NCI-H748 treated with DMSO at 0.1 percent for 48 hours (cell line): Measurements from ENCODE around the gene TACO1.

ENCODE experiments used
- DNase-seq: peaks from one replicate; lab custom pipeline; 2025; lab: John Stamatoyannopoulos, UW

Gene TACO1

DNA sequence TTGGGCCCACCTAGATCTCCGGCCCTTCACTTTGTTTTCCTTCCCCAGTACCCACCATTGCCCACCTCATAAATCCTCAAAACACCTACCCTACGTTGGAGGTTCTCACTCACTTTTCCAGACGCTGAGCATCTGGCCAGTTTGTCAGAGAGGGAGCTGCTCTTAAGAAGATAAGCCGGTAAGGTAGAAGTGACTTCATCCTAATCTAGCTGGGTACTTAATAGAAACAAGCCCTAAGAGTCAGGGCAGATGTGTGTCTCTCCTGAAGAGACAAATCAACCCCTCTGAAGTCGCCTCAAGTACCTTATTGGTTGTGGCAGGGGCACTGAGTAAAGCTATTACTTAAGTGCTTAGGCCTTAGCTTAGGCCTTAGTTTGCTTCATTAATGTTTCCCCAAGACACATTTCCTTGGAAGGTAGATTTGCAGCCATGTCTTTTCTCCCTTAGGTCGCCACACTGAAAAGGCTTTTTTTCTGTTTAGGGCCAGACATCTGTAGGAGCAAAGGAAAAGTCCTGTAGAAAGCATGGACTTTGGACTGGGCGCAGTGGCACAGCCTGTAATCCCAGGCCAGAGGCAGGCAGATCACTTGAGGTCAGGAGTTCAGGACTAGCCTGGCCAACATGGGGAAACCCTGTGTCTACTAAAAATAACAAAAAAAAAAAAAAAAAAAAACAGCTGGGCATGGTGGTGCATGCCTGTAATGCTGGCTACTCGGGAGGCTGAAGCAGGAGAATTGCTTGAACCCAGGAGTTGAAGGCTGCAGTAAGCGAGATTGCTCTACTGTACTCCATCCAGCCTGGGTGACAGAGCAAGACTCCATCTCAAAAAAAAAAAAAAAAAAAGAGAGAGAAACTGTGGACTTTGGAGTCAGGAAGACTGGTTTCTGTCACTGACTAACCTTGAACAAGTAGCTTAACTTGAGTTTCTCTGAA lies 1.0 kb downstream of the TACO1 start:
- DNase-seq, result no peak

DNA sequence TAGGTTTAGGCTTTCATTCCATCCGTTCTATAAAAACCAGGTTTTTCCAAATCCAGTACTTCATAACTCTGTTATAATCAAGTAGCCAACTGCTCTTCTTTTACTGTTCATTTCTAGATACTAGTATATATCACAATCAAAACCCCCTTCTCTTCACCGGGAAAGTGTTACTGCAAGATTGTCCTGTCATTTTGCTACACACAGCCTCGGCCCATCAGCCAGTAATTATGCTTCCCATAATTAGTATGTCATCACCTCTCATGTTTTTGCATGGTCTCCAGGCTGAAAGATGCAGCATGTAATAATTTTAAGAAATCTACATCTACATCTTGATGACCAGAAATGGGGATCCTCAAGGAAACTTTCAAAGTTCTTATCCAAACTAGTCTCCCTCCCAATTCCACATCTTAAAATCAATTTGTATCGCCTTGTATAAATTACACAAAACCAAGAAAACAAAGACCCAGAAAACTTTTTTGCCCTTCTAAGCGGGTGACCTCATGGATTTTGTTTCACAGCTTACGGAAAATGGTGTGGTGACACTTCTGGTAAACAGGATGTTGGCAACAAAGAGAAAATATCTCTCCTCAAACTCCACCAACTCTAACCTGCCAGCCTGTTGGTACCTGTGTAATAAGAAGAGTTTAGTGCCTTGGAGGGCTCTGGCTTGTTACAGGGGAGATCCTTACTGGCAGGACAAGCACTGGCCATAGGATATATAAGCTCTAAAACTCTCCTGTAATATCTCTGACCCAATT lies 9.3 kb downstream of the TACO1 start:
- DNase-seq, result no peak

DNA sequence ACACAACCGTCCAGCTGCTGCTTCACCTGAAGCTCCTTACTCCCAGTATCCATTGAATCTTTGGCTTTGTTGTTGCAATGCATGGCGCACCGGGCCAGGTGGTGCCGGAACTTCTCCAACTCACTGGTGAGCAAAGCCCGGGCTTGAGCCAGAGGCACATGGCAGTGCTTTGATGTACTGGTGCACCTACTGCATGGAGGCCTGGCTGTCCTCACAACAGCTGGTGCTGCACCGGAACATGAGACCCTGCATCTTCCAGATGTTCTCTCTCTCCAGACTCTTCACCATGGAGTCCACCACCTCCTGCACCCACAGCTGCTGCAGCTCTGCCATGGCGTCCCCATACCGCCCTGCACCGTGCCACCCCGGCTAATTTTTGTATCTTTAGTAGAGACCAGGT lies 10.2 kb downstream of the TACO1 start:
- DNase-seq, result no peak

DNA sequence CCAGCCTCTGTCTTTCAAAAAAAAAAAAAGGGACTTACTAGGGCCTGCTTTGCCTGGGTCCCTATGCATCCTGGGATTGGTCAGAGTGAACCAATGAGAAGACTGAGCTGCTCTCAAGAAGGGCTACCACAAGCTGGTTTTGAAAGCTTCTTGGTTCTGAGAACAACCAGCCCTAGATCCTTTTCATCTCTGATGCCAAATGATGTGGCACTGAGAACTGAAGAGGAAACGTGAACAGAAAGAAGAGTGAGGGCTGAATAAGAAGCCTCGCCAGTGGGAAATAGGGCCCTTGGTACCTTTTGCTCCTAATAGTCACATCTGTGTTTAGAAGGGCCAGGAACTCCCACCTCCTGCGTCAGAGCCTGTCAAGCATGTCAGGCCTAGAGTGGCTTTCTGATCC lies 10.7 kb downstream of the TACO1 start:
- DNase-seq, result no peak

DNA sequence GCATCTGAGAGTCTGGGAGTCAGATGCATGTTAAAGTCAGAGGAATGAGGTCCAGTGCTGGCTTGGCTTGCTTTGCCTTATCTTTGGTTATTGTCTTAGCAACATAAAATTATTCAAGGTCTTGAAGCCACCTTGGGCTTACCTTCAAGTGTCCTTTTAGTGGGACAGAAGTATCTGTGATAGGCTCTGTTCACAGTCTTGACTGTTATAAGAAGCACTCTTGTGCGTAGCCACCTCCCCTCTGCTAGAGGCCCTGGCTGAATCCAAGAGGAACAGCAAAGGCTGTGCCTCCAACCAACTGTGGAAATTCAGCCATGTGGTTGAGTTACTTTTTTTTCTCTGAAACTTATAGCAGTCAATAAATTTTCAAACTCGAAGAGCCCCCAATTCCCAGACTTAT lies 13.0 kb downstream of the TACO1 start:
- DNase-seq, result no peak

DNA sequence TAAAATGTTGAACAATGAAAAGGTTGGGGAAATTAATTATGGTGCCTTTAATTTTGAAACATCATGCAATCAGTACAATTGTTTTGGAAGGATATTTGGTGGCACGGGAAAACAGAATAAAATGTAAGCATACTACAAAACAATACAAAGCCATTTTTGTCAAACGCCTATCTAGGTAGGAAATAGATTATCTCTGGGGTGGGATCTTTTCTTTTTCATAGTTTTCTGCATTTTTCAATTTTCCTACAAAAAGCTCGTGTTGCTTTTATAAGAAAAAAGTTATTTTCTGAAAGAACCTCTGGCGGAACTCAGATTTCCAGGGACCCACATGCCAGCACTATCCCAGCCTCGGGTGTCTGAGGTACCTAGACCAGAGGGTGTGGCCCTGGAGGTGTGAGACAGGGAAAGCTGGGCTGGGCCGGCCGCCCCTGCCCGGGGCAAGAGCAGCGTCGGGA lies 20.6 kb downstream of the TACO1 start:
- DNase-seq, result no peak

DNA sequence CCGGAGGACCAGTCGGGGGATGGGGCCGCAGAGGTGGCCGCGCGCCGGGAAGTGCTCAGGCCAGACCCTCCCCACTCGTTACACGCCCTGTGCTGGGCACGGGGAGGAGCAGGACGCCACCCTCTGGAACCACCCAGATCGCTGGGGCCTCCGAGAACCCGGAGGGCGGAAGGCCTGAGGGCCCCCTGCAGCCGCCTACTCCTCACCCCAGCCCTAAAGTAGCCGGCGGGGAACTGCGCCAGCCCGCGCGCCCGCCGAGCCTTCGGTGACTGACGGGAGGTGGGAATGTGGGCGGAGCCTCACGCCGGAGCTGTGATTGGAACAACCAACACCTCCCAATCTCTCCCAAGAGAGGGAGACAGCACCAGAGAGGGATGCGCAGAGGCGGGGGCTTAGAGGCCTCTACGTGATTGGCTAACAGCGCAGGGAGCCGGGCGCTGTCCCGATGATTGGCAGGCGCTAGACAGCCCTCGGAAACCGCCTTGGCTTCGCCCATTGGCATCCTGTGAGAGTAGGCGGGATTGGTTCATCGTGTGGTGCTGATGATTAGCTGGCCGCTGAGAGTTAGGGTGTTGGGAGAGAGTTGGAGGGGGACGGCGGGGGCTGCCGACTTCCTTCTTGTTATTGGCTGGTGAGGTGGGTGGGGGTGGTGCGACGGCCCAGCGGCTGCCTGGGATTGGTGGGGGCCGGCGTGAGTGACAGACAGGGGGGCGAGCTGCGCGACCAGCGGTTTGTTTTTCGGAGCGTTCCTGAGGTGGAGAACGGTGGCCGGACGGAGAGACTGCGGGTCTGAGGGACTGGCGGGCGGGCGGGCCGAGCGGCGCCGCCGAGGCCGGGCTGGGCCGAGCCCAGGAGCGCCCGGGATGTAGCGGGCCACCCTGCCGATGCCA lies 21.2 kb downstream of the TACO1 start, which contains the start of gene MAP3K3:
Gene MAP3K3 (plus strand): TSS at position 734 of the 890 bp plus-strand sequence. CDS start 343 bp downstream, outside the sequence.
- DNase-seq, result peak; percentile 99

DNA sequence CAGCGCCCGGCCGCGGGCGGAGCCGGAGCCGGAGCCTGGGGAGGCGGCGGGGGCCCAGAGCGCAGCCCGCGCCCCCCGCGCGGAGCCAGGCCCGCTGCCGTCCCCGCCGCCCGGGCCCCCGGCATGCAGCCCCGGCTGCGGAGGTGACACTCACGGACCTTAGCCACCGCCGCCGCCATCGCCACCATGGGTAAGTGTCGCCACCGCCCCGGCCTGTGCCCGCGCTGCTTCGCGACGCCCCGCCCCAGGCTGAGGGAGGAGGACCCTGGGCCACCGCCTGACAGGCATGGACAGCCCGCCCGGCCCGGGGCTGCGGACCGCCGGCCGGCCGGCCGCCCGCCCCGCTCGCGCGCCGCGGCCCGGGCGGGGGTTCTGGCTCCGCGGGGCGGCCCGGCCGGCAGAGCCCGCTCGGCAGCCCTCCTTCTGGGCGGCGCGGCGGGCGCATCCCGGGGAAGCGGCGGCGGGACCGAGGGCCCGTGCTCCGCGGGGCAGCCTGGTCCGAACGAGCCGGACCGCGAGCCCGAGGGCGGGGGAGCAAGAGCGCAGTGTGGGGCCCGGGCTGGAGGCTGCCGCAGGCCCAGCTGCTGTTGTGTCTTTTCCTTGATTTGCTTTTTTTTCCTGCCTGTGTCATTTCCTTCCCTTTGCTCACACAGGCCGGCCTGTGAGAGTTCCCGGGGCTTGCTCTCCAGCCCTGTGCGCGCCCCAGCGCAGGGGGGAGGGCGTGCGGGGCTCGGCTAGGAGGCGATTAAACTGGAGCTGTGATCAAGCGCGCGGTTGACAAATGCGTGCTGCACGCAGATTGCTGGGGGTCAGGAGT lies 22.1 kb downstream of the TACO1 start:
- peak; percentile 17 for DNase-seq

DNA sequence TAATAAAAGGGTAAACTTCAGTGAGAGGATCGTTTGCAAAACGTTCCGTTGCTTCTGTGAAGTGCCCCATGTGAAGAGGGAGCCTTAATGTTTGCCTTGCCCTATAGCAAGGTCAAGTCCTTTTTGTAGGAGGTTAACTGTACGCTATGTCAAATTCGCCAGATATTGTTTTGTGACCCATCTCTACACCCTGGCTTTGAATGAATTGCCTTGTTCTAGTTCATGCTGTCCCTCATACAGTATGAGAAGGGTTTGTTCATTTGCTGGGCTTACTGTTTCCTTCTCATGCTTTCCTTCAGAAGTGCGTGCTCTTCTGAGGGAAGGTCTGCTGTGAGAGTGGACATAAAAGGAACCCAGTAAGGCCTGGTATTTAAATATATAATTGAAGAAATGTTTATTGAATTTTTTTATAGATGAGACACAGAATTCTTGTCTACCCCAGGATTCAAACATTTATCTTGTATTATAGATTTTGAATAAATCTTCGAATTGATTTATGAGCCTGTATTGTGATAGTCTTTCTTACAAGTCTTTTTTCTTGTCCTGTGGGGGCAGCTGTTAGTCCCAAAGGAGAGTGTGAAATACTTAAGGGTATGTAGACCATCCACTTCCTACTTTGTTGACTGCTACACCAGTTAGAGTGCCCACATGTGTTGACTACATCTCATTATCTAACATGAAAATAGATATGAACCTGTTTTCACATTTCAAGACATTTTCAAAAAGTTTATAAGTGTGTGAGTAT lies 23.3 kb downstream of the TACO1 start:
- no peak for DNase-seq

DNA sequence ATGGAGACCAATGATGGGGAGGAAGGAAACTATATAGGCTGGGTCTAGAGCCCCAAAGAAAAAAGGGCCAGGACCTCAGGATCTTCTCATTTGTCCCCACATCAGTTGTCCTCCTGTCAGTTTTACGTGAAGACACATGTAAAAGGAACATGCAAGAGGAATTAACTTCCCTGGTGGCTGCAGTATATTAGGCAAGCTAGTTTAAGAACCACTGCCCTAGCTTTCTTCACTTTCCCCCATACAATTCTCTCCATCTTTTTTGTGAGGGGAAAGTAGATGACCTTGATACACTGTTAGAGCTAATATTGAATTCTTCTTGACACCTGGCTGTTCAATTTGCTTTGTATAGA lies 23.8 kb downstream of the TACO1 start:
- DNase-seq, result no peak

DNA sequence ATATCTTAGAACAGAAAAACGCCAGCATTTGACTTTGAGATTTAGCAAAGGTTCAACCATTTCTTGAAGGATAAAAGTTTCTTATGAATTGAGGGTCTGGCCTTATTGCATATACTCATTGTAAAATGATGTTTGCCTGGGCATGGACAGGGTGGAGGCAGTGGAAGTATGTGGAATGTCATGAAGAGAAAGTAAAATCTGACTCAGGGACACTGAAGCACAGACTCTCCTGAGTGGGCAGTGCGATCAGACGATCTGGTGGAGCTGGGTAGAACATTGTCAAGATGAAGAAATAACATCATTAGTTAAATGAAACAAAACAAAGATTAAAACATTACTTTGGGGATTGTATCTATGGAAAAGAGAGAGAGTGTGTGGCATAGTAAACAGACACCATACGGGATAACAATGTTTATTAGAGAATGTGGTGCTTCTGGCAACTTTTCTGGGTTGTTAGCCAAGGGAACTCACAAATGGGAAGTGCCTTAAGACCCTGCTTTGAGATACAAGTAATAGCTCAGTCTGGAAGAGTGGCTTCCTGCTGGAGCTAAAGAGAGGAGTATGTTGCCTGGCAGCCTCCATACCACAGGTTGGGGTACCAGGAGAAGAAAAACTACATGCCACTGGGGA lies 26.0 kb downstream of the TACO1 start:
- no peak for DNase-seq

DNA sequence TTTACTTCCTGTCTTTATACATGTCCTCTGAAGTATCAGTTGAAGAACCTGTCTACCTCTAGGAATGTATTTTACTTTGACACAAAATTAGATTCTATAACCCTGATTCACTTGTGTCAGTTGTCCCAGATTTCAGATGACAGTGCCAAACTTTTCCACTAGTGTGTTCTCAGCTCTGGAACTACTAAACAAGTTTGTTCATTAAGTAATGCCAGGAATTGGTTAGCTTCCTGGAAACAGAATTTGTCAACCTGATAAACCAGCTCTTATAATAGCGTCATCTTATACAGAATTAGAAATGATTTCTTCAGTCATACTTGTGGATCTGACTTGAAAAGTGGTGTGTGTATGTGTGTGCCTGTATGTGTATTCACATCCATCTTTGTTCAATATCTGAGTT lies 28.9 kb downstream of the TACO1 start:
- no peak for DNase-seq

DNA sequence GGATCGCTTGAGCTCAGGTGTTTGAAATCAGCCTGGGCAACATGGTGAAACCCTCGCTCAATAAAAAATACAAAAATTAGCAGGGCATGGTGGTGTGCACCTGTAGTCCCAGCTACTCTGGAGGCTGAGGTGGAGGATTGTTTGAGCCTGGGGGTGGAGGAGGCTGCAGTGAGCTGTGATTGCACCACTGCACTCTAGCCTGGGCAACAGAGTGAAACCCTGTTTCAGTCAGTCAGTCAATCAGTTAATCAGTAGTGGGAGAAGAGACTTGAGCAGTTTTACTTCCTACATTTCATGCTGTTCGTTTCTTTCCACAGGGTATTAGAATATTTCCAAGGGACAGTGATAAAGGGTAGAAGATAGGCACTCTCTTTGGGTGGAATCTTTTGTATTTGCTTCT lies 30.4 kb downstream of the TACO1 start:
- DNase-seq, result no peak

DNA sequence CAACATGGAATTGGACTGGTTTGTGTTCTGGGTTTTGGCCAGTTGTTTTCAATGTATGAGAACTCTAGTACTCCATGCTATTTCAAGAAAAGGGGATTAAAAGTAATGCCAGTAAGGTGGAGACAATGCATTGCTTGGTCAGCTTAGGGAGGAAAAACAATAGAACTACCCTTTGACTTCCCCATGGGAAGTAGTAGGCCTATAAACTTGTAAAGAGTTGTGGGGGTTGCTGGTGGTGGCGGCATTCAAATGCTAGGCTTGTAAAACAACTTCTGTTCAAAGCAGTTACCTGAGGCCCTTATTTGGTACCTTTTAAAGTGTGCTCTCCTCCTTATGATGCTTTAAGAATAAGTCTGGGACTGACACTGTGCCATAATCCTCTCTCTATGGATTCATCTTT lies 30.9 kb downstream of the TACO1 start:
- no peak for DNase-seq

DNA sequence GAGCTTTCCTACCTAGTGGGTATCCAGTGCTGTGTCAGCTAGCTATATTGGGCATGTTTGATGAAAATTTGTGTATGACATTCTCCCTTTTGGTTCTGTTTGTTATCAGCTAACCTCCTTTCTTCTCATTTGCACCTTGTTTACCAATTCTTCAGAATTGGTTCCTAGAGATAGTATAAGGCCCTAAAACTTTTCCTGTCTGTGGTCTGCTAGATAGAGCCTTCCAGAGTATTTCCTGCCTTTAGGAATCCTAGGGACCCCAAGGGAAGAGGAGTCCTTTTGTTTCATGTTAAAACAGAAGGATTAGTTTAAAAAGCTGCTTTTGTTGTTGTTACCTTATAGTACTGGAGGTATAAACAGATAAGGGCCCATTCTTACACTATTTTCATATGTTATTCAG lies 33.0 kb downstream of the TACO1 start:
- DNase-seq, result no peak

DNA sequence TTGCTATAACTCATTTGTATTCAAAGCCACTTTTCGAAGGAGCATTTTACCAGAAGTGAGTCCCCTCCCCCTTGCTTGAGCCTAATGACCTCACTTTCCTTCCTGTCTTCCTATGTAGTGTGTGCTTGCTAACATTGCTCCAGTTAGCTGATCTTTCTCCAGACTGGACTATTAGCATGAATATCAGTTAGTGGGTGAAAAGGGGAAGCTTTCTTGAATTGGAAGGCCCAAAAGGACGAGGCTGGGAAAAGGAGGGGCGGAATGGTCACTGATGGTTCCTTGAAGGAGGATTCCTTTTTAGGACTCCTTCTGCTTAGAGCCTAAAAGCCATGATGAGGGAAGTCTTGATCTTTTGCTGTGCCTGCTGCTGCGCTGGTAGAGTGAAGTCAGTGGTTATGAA lies 33.5 kb downstream of the TACO1 start:
- no peak for DNase-seq

DNA sequence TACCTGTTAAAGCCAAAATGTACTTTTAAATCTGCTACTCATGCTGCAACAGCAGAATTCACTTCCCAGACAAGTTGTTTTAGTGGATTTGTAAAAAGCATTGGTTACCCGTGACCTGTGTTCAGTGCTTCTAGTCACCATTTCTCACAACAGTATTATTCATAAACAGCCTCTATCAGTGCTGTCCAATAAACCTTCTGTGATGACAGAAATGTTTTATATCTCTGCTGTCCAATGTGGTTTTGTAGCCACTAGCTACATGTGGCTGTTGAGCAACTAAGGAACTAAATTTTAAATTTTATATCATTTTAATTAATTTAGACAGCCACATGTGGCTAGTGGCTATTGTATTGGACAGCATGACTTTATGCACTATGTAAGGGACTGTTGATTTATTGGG lies 34.1 kb downstream of the TACO1 start:
- no peak for DNase-seq

DNA sequence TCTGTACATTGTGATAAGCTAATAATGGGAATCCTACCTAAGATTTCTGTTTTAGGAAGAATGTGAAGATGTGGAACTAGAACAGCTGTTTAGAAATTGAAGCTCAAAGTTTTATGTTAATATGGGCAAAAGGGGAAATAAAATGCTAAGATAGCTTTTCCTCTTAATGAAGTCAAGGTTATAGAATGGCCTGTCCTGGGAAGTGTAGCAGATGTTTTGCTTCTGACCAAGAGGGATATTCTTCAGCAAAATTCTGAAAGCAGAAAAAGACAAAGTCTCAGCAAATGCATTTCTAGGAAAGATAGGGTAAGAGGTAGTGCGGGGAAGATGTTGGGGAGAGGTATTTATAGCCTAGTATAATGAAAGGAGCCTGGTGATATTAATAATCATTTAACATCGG lies 34.6 kb downstream of the TACO1 start:
- no peak for DNase-seq

DNA sequence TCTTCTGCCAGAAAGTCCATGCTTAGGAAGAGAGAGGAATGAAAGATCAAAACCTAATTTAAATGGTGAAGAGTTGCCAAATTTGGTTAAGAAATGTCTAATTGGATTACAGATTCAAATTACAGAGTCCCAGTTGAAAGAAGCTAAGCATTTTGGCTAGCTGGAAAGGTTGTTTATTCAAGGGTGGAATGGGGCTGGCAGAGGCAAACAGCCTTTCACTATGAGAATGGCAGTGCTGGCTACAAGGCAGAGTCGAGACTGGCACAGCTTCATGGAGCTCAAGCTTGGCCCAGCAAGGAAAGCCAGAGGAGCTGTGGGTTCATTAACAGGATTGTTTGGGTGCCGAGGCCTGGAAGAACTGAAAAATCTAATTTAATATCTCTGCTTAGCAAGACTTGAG lies 35.1 kb downstream of the TACO1 start:
- DNase-seq, result no peak

DNA sequence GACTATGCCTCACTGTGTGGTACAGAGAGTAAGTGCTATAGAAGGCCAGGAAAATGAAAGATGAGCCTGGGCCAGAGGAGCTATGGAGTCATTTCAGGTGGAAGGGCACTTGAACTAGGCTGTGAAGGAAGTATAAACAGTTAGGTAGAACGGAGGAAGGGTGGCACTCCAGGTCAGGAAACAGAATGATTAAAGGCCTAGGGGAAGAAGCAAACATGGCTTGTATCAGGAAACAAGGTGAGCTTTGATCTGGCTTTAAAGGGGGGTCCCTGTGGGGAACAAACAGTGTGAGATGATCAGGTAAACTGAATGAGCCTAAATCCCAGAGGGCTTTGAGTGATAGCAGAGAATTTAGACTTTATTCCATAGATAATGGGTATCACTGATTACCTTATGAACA lies 38.4 kb downstream of the TACO1 start:
- DNase-seq, result no peak
